Activated effector memory CD4-positive, alpha-beta T cell treated with anti-CD3 and anti-CD28 coated beads, Interleukin-2, amount 50 U/mL, for 16 hours (primary cell): ENCODE results near the gene C4orf50.

ENCODE experiments used
- DNase-seq: peaks from one replicate; pipeline ENCODE4 v3.0.0-alpha.2; 2020

C4orf50 gene

DNA sequence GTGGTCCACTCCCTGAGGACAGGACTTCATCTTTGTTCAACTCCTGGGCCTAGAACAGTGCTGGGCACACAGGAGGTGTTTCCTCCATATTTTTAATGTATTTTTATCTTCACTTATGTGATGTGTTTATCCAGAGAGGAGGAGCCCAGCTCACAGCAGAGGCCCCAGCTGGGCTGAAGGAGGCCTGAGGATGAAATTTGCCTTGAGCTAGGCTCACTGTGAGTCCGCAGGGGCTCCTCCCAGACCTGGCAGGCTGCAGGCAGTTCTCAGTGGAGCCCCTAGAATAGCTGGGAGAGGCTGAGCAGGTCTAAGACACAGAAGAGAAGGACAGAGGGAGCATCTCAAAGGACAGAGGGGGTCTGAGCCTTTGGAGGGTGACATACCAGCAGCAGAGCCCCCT, 26.8 kb downstream of the C4orf50 start:
- no peak for DNase-seq

DNA sequence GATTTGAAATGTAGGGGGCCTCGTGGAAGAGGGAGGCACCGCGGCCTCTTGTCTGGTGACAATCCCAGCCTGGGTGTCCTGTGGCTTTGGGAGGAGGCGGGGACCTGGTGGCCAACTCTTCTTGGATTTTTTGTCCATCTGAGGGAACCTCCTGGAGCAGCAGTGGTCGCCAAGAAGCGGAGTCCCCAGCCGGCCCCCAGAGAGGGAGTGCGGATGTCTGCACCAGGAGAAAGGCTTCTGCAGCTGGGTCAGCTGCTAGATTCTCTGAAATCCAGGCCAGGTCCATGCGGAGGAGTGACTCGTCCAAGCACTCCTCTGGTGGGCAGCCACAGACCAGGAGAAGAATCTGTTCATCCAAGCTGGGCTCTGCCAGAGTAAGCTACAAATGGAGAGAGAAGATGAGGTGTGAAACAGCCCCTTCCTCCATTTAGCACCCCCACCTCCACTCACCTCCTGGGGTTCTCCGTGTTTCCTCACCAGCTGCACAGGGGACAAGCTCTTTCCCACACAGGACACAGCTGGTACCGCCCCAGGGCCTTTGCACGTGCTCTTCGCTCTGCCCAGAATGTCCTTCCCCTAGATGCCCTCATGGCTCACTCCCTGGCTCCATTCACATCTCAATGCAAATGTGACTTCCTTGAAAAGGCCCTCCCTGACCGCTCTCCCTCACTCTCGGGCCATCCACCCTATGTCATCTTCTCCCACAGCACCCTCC, 27.6 kb downstream of the C4orf50 start:
- DNase-seq, result peak; percentile 53

DNA sequence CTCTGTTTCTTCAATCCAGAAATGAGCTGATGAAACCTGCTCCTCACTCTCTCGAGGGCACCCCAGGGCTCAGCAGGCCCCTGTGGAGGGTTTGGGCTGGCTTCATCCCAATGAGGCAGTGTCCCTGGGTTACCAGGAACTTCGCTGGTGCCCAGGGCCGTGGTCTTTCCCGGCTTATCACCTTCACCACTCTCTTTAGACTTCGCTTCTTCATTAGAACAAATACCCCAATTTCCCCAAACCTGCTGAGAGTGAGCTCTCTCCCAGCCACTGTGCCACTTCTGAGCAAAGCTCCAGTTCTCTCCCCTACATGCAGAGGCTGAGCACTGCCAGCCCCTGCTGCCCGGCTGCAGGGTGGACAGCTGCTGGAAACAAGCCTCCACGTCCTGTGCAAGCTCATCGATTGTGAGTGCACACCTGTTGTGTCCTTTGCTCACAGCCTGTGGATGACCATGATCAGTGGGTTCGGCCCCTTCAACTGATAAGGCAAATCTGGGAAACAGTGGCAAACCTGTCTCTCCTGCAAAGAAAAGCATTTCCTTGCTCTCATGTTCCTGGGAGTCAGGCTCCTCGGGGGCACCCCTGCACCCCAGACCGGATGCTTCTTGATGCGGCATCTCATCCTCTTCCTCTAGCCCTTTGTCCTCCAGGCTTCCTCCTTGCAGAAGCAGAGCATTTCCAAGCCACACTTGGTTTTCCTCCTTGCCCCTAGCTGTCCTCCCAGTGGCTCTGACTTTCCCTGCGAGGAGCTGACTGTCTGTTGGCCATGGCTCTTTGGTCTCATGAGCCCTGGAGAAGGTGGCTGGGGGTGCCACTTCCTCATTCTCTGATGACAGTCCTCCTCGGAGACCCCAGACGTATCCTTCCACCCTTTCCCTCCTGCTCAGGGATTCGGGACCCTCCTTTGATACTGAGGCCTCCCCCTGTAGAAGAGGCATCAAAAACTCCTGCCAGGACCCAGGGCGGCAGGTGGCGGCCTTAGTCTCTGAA, 28.7 kb downstream of the C4orf50 start:
- DNase-seq, result peak; percentile 37

DNA sequence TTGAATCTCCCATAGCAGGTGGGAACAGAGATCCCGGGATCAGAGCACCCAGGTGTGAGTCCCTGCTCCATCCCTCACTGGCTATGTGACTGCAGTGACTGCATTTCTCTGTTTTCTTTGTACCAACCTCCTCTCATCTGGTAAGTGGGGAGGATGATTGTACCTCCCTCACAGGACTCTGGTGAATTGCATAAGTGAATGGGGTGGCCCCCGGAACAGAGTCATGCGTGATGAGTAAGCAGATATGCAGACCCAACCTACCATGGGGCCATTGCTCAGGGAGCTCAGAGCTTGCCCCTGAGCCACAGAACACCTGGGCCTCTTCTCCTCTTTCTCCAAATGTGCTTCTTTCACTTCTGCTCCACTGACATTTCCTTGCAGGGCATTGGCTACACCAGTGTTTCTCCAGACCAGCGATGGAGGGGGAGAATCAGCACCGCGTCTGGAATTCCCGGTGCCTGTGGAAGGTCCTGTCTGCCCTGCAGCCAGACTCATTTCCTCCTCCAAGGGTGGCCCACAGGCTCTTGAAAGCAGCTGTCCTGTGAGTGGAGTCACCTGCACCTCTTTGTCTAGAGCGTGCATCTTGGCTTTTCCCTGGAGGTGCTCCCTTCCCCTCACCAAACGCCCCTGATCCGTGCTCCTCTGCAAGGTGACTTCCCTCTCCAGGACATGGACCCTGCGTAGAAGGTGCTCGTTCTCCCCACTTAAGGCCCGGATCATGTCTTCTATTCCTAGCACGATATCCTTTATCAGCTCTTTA, 30.0 kb downstream of the C4orf50 start:
- DNase-seq, result peak; percentile 13

DNA sequence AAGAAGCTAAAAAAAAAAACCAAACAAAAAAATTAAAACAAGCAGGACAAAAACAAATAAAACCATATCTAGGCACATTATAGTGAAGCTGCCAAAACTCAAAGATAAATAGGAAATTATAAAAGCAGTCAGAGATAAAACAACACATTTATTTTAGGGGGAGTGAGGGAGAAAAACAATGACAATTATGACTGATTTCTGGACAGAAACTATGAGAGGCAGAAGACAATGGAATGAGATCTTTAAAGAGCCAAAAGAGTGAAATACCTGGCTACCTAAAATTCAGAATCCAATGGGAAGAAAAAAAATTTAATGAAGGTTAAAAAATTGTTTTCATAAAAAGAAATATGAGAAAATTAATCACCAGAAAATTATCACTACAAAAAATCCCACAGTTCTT, 33.4 kb downstream of the C4orf50 start:
- DNase-seq, result no peak

DNA sequence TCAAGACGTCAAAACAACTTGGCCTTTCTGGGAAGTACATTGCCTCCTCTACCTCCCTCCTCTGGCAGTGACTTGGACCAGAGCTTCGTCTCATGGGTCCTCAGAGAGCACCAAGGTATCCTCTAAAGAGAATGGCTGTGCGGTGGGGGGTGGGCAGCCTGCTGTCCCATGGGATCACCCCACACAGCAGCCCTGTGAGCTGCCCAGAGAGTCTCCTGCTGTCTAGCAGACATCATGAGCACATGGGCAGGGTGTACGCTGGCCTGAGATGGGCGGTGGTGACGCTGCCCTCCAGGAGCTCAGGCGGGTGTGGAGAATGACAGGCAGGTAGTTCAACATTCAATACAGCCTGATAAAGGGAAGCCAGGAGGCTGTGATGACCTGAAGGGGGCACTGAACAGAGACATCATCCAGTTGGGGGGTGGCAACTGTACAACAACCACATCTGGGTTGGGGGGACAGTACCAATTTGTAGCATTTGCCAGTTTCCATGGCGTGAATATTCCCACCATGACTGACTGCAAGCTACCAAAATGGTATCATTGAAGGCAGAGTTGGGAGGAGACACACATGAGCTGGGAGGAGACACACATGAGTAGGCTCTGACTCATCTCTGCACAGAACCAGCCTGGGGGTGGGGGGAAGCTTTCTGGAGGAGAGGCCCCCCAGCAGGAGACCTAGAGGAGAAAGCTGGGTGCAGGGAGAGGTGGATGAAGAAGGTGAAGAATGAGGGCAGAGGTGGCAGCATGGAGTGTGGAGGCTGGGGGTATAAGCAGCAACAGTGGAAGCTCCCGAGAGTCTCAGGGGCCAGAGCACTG, 35.9 kb downstream of the C4orf50 start:
- peak; percentile 57 for DNase-seq

DNA sequence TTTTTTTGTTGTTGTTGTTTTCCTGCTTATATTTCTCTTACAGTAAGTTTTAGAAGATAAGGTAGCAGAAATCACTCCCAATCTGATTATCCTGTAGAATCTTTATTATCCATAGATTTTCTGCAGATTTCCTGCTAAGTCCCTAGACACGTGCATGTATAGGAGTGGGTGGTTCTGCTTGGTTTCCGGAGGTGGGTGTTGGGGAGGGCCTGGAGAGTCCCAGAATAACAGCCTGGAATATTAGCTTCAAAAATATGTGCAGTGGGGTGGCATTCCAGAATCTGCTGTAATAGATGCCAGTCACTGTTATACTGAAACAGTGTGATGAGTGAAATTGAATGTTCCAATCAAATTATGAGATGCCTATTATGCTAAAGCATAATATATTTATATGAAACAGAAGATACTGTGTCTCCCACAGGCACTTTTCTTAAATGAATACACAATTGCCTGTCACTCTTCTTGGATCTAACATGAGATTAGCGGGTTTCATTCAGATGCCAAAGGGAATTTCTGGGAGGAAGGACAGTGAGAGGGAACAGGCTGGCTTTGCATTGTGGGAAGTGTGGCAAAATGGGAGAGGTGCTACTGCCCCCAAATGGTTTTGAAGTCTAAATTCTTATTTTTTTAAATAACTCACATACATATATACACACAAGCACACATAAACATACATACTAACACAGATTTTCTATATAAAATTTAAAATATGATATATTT, 37.6 kb downstream of the C4orf50 start:
- no peak for DNase-seq

DNA sequence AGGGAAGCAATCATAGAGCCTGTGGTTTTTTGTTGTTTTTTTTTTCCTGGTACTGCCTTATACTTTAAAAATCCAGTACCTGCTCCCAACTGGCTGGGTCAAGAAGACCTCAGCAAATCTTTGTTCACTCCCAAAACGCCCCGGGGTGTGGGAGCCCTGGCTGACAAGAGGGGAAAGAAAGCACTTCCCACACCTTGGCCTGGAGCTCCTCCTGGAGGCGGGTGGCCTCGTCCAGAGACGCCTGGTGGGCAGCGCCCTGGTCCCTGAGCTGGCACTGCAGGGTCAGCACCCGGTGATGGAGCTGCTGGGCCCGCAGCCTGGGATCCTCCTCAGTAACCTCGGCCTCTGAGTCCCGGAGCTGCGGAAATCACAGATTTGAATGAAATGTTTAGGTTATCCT, 38.2 kb downstream of the C4orf50 start:
- peak; percentile 33 for DNase-seq

DNA sequence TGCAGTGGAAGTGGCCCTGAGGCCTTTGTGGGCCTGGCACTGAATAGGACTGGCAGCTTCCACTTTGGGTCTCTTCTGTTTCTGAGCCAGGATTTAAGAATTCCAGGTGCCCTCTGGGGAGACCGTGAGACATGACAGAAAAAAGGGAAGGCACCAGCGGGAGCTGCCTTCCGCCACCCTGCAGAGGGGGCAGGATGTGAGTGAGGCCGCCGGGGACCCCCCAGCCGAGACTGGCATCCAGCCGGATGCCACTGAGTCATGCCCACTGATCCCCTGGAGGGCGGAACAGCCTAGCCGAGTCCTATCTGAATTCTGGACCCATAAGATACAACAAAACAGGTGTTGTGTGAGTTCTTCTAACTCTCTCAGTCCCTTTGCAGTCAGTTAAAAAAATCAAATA, 41.3 kb downstream of the C4orf50 start:
- peak; percentile 30 for DNase-seq

DNA sequence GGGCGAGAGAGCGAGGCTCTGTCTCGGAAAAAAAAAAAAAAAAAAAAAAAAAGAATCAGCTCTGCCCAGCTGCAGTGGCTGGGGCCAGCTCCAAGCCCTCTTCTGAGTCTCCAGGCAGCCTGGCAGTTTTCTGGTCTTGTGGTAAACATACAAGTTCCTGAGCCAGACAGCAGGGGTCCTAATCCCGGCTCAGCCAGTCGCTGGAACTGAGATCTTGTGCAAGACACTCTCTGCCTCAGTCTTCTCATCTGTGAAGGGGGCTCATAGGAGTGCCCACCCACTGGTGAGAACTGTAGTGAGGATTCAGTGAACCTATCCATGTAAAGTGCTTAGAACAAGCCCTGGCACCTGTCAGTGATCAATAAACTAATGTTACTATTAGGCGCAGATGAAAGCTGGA, 41.8 kb downstream of the C4orf50 start:
- peak; percentile 16 for DNase-seq

DNA sequence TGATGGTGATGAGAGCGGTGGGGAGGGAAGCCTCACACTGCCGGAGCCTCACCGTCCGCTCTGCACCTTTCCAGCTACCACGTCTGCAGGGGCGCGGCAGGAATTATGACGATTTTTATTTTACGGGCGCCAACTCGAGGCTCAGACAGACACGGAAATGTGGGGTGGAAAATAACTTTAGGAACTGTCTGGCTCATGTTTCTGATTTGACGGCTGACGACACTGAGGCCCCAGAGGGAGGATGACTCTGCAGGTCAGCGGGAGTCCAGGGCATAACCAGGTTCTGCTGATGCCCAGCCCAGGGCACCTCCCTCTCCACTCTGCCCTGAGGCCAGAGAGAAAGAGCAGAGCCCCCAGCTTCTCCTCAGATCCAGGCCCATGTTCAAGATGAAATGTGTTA, 43.9 kb downstream of the C4orf50 start:
- DNase-seq, result peak; percentile 8

DNA sequence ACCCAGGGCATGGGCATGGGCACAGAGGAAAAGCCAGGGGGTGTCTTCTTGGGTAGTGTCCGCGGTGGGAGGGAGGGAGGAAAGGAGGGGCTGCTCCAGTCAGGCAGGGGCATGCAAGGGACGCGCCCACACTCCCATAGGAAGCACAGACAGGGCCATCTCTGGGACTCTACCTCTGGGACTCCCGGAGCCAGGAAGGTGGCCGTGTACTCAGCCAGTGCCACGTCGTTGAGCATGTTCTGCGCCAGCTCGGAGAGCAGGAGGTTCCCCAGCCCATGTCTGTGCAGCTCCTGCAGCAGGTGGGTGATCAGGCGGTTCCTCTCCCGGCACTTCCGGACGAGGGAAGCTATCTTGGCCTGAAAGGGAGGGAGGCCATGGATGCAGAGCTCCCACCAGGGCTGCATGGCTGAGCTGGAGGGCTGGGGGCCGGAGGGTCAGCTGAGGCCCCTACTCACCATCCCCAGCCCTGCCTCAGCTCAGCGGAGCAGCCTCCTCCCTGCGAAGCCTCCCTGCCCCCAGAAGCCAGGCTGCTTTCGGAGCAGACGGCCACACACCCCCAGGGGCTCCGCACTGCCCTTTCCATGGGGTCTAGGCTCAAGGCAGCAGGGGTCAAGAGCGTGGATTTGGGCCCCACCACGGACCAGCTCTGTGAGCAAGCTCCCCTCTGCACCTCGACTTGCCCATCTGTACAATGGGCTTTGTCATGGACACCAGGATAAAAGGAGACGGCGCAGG, 44.6 kb downstream of the C4orf50 start:
- peak; percentile 46 for DNase-seq

DNA sequence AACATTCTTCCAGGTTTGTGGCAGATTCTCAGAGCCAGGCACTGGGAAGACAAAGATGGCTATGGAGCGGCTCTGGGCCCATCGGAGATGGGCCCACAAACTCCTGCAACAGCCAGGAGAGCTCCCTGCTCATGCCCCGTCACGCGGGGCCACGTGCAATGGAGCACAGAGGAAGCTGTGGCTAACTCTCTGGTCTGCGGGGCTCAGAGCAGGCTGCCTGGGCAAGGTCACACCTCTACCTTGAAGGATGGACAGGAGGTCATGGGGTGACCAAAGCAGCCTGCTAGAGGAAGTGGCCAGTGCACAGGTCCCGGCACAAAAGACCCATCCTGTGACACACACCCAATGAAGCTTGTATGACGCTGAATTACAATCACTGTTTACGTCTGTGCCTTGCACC, 45.2 kb downstream of the C4orf50 start:
- DNase-seq, result peak; percentile 37

DNA sequence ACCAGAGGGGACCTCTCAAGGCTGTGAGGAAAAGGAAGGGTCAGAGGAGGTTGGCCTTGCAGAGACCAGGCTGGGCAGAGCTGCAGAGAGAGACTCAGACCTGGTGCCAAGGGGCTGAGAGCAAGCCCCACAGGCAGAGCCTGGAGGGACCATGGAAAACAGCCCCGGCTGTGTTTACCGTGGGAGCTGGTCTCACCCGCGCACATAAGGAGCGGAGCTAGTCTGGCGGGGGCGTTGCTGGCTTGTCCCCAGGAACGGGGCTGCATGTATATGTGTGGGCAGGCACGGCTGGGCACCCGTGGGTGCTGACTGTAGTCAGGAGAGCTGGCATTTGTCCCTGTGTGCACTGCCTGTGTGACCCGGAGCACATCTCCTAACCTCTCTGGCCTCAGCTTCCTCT, 45.7 kb downstream of the C4orf50 start:
- peak; percentile 39 for DNase-seq

DNA sequence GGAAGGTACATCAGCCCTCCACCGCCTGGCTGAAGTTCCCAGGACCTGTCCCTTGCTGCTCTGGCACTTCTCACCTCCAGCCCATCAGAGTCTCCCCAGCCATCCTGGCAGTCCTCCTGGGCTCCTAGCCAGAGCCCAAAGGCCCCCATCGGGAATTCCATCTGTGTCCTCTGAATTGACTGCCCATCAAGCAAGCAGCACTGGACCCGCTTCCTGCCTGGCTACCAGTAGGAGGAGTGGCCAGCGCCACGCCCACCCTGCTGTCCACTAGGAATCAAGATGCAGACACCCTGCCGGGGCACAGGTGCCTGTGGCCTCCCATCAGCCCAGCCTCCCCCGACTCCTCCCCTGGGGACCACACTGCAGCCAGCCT, 47.2 kb downstream of the C4orf50 start:
- peak; percentile 41 for DNase-seq

DNA sequence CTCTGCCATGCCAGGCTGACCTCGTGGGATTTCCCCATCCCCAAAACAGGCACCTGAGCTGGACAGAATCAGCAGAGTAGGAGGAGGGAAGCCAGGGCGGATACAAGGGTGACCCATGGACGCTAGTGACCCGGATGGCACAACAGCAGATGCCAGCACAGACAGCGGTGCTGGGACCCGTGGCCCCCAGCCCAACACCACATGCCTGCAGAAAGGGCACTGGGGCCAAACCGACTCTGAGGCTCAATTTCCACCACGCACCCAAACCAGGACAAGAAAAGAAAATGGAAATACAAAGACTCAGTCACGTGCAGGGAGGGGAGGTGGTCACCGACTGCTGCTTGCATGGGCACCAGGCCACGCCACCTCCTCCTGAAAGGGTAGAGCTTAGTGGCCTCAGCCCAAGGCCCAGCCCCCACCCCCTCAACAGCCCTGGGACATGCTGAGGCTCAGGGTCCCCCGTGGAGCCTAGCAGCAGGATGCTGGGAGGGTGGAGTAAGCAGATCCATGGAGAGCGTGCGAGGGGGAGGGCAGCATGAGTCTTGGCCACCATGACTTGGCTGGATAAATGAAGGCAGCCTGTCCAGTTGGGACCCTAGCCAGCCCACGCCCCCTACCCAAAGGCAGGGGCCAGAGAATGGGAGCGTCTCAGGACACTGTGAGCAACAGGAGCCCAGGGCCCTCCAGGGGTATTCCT, 47.7 kb downstream of the C4orf50 start:
- DNase-seq, result peak; percentile 25

DNA sequence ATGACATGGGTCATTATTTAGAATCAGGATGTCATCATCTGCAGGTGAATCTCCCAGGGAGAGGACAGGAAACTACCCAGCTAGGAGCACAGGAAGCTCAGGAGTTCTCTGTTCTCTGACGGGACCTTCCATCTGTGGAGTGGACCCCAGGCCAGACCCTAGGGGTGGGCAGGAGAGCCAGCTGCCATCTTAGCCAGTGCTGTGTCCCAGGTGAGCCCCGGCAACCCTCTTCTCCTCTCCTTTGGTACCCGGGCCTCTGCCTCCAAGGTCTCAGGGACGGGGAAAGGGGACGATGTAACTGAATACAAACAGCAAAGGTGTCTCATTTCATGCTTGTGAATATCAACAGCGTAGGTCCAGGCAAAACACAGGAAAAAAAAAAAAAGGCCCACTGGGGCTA, 48.5 kb downstream of the C4orf50 start:
- no peak for DNase-seq

DNA sequence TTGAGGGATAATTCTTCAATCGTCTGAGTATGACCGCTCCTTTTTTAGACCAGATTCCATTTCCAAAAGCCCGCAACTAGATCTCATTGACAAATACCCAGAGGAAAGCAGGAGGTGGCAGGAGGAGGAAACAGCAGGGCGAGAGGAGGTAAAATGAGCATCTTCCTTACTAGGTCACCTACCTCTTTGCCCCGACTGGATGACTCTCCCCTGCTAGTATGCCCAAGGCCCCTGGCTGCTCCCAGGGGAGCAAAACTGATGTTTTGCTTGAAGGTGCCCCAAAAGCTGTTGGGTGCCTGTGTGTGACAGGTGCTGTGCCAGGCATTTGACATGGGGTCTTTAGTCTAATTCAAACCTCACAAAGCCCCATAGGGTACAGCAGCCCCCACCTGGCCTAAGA, 48.9 kb downstream of the C4orf50 start:
- DNase-seq, result peak; percentile 28

DNA sequence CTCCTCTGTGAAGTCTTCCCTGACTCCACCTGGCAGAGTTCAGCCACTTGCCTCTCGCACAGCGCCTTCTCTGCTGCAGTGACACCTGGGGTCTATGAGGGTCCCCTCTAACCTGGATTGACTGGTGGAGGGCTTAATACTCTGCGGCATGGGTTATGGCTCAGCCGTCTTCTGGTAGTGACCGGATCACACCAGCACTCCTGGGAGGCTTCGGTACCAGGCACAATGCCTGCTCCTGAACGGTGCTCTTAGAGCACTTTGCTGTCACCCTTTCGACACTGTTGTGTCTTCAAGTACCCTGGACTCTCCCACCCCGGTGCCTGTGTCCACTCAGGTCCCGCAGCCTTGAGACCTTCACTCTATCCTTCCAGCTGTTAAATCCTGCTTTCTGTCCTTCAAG, 50.0 kb downstream of the C4orf50 start:
- DNase-seq, result peak; percentile 58

DNA sequence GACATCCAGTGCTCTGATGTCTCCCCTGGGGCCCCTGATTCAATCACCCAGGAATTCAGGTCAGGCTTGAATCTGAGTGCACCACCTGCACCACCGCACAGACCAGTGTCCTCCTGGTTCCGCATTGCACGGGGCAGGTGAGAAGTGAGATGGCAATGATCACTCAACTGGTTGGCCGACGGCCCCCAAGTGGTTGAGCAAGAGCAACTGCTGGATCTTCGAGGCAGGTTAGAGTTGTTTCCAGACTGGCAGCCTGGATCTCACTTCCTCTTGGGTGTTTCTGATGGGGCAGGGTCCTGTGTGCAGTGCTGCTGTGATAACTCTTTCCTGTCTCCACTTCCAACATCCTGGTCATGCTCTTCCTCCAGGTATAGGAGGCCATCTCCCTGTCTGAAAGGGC, 50.4 kb downstream of the C4orf50 start:
- peak; percentile 17 for DNase-seq
